Activated CD4-positive, CD25-positive, alpha-beta regulatory T cell treated with anti-CD3 and anti-CD28 coated beads, Interleukin-2, amount 50 U/mL, for 16 hours (primary cell): ENCODE data around the gene ADCYAP1R1.

Experiments
- DNase-seq: peaks from one replicate; pipeline ENCODE4 v3.0.0-alpha.2; 2020; ENCODE audit warnings: low read depth, low spot score

The ADCYAP1R1 gene

DNA sequence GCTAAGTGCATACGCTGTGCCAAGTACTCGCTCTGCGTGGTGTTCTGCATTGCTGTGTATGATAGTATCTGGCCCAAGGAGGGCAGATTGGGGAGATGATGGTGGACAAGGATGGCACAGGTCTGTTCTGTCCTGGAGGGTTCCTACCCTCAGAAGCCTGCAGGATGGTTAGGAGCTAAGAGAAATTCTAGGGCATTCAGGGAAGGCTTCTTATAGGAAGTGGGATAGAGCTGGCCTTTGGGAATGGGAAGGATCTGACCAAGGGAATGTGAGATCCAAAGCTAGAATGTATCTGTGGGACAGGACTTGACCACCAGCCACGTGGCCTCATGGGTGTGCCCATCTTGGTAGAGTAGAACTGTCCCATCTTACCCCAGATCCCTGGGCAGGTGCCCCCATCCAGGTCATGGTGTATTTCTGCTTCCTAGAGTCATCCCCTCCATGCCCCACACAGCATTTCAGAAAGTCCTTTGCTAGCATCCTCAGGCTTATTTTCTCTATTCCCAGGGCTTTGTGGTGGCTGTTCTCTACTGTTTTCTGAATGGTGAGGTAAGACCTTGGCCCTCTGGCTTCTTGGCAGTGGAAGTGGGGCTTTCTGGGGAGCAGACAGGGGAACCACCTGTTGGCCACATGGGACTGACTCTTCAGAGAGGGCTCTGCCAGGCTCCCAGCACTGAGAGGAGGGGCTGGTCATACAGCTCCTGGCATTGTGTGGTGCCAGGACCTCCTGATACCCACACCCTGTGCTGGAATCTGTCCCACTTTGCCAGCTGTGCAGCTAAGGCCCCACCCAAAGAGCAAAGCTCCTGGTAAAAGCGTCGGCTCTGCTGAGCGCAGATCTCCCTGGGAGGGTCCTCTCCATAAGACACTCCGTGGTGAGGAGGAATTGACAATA is 52.5 kb downstream of the ADCYAP1R1 start:
- DNase-seq, result no peak

DNA sequence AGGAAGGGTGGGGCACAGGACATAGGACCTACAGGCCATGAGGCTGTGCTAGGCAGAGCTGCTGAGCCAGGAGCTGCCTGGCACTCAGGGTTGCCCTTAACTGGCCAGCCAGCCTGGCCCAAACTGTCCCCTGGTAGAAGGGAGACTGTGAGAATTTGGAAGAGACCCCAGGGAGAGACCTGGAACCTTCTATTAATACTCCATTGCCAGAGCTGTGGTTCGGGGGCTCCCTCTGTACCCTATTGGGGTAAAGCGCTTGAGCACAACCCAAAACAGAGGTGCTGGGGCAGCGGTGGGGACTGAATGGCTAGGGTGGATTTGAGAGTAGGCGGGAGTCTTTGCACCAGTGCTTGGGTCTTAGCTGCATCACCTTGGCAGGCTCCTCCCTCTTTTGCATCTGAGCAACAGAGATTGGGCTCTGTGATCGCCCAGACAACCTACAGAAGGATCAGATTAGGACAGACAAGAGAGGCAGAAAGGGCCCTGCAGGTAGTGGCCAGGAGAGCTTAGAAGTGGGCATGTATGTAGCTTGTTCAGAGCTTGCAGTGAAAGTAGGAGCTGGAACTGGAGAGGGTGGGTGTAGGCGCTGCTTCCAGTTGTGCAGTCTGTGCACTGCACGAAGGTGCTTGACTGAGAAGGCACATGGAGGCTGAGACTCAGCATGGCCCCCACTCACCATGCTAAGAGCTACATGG is 53.3 kb downstream of the ADCYAP1R1 start:
- no peak for DNase-seq

DNA sequence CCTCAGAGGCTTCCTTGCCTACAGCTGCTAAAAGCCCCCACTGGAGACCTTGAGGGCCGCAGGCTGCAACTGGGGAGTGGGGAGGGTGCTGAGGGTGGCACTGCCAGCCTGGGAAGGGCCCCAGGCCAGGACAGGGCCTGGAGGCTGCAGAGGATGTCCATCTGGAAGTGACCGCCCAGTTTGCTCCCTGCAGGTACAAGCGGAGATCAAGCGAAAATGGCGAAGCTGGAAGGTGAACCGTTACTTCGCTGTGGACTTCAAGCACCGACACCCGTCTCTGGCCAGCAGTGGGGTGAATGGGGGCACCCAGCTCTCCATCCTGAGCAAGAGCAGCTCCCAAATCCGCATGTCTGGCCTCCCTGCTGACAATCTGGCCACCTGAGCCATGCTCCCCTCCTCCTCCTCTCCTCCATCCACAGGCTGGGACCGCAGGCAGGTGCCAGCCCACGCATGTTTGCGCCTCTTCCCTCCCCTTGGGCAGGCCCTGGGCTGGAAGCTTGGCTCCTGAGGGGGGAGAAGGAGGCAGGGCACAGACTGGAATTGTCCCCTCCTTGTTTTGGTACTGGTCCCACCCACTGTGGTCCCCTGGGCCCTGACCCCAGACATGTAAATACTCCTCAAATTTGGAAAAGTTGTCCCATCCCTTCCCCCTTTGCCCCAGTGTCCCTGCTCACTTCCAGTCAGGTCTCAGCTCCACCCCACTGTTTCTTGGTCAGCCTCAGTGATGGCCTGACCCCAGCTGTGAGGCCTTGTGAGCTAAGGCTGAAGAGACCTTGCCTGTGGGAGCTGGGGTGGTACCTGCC is 54.4 kb downstream of the ADCYAP1R1 start:
- no peak for DNase-seq

DNA sequence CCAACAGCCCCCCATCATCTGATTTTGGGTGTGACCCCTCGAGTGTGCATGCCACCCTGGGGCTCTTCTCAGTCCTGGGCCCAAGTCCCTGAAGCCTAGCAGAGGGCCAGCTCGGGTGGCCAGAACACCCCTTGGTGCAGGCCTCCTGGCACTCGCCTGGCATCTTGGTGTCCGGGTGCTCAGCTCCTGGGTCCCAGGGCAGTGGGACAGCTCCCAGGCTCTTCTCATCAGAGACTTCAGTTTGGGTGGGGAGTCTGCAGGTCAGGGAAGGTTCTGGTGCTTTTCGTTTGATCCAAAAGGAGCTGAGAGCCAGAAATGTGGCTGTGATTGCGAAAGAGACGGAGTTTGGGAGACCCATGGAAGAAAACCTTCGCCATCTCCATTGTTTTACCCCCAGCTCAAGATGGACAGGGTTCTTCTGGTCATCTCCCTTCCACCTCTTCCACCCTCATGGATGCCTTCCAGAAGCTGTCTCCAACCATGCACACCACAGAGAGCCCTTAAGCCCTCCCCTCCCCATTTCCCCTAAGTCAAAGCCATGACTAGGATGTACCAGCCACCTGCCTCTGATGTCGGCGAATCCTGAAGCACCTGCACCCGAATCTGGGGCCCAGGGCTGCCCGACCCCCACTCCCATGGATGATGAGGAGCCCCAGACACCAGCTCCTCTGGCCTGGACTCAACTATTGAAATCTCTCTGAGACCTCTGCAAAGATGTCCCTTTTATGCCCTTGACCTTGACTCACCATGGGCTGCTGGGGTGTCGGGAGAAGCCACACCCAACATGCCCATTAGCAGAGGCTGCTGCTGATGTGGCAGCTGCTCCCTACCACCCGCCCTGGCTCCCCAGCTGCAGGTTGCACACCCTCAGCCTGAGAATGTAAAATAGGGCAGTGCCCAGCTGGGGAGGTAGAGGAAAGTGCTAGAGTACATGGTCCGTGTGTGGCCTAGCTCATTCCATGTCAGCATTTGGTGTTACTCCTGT is 55.3 kb downstream of the ADCYAP1R1 start:
- no peak for DNase-seq

DNA sequence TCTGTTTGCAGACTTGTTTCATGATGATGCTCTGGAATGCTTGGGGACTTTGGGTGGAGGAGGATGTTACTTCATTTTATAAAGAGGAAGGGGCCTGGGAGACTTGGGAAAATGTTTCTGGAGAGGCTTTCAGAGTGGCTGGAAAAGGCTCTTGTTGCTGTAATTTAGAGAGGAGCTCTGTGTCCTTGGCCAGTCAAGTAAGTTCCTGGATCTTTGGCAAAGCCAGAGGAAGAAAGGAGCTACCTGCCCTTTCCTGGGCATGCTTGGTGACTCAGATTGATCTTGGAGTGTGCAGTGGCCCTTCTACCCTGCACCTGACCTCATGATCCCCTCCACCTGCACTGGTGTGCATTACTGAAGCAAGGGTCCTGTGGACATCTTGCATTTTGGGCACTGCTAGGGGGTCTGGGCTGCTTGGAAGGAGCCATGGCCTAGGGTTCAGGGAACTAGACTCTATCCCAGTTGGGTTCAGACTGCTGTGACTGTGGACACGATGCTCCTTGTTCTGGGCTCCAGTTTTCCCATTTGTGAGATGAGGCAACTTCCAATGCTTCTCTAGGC is 56.1 kb downstream of the ADCYAP1R1 start:
- DNase-seq, result no peak

DNA sequence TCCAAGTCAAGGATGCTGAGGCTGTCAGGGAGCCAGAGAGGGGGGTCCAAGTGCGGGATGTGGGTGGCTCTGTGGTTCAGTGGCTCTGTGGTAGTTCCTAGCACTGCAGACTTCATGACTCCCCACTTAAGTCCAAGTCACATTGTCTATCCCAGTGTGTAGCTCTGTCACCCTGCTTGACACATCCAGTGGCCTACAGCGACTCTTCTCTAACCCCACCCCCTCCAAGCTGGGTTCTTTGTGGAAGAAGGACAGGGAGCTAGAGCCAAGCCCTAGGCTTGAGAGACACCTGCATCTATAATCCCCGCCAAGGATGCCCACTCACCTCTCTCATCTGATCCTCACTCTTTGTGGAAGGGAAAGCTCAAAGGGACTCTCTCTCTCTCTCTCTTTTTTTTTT is 57.6 kb downstream of the ADCYAP1R1 start:
- no peak for DNase-seq

DNA sequence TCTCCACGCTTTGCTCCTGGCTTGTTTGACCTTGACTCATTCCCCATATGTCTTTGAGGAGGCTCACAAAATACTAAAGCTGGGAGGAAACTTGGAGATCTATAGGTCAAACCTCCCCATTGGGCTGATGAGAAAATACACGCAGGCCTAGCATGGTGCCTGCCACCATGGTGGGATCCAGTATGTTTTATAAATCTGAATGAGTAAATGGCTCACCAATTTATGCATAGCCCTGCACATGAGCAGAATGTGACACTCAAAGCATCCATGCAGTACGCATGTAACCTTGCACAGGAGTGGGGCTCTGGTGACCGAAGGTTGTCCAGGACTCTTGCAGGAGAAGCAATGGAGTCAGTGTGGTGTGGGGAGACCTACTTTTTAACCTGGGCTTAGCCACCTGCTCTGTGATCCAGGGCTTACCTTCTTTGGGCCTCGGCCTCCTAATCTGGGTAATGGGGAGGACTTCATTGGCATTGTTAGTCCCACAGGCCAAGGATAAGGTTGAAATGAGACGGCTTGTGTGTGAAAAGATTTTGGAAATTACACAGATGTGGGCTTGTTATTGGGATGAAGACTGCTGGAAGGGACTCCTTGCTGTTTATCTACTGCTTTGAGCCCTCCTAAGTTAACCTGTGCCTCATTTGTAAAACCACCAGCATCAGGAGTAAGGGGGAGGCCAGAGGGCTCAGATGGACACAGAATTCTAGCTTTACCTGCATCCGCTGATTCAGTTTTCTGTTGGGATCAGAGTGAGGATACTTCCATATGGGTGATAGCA is 58.4 kb downstream of the ADCYAP1R1 start:
- no peak for DNase-seq

DNA sequence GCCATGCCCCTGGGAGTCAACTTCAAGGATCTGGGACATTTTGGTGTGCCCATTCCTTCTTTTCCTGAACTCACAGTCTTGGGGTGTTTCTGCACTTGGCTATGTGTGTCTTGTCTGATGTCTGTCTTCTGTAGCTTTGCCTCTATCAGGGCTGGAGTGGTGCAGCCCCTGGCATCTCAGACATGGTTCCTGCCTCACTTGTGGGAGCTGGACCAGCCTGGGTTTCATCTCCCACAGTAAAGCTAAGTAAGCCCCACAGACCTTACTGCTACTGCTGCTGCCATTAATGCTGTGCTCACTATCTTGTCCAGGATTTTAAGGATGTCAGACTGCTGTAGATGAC is 59.0 kb downstream of the ADCYAP1R1 start:
- DNase-seq, result no peak

DNA sequence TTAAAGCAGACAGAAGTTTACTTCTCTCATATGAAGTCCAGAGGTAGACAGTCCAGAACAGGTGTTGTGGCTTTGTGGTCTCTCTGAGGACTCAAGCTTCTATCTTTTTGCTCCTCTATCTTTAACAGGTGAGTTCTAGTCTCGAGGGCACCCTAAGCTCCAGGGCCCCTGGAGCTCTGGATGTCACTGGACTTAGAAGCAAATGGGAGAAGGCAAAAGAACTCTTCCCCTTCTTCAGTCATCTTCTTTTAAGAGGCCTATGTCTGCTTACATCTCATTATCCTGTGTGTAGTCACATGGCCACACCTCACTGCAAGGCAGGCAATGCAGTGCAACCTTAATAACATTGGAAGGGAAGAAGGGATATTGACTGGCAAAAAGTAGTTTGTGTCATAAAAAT is 61.6 kb downstream of the ADCYAP1R1 start:
- DNase-seq, result no peak

DNA sequence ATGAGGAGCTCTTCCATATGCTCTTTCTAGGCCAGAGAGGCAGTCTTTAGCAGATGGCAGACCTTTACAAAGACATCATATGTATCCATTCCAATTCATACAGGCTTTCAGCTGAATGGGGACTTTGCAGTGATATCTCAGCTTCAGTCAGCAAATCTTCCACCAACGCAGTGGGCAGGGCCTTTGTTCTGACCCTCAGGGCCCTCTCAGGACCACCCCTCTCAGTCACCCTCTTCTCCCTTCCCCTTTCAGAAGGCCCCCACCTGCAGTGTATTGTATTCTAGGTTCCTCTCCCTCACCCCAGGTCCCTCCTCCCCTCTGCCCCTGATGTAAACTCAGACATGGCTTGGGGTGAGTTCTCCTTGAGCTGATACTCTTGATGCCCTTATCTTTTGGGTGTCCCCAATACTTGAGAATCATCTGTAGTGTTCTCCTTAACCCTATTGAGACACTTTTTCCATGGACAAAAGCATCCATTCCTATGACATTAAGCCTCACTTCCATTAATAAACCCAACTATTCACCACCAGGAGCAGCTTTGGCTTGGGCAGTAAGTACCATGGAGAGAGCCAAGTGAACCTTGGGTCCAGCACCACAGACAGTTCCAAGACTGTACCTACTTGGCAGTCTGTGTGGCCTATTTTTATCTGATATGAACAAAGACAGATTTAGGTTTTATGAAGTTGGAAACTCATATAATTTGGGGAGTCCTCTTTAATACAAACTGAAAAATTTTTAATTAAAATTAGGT is 62.7 kb downstream of the ADCYAP1R1 start:
- DNase-seq, result no peak

DNA sequence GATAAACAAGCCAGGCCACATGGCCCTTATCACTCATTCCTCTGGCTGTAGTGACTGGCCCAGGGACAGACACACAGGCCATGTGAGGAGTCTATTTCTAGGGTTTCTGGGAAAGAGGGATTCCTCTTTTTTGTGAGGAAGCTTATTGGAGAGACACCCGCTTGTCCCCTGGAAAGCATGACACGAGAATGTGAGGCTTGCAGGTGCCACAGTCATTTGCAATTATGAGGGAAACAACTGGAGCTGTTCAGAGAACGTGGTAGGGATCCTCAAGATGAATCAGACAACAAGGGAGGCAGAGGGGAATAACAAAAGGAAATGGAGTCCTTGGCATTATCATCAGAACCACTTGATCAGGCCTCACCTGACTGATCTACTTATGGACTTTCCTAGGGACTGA is 64.5 kb downstream of the ADCYAP1R1 start:
- no peak for DNase-seq

DNA sequence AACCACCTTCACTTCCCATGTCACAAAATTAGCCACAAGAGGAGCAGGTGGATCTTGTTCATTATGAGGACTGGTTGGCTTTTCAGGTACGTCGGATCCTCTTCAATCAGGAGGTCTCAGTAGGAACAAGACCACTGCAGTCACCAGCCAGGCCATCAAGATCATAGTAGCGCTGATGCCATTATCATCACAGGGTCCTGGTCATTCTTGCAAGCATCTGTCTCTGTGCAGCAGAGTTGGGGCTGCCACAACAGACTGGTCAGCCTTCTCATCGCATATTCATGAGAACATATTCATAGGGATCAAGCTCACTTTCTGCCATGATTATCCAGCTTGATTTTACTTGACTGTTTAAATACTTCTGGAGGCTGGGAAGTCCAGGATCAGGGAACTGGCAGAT is 67.1 kb downstream of the ADCYAP1R1 start:
- no peak for DNase-seq

DNA sequence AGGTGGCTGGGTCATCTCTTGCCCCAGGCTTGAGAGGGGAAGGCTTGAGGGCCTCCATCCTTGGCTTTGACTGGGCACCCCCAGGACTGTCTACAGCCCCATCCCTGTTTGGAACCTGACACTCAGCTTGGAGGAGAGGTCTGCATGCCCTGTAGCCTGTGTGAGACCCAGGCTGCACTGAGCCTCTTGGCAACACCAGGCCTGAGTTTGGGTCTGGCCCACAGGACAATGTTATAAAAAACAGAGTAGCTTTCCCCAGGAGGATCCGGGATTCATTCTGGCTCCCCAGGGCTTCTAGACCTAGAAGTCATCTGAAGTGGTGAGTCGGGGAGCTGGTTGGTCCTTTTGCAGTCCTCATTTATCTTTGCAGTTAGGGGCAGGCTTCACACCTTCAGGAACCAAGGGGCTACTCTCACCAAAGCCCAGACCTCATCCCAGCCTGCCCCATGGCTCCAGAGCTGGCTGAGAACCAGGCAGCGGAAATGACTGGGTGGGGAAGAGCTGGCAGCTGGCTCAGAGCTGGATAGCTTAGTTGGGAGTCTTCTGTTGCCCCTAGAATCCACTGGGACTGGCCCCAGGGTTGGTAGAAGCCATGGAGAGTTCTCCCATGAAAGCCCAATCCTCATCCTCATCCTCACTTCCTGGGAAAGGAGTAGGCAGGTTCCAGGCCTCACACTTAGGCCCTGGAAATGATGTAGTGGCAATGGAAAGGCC is 68.8 kb downstream of the ADCYAP1R1 start:
- no peak for DNase-seq

DNA sequence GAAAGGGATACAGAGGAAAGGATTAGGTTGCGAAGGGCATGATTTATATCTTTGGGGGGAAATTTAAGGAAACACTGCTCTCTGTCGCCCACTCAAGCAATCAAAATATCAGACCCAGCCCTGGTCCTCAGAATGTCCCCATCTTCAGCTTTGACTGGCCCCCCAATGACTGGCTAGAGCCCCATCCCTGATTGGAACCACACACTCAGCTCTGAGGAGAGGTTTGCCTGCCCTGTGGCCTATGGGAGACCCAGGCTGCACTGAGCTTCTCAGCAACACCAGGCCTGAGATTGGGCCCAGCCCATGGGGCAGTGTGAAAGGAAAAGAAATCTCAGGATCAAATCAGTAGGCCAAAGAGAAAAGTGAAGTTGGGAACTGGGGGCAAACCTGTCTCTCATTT is 69.5 kb downstream of the ADCYAP1R1 start:
- no peak for DNase-seq

DNA sequence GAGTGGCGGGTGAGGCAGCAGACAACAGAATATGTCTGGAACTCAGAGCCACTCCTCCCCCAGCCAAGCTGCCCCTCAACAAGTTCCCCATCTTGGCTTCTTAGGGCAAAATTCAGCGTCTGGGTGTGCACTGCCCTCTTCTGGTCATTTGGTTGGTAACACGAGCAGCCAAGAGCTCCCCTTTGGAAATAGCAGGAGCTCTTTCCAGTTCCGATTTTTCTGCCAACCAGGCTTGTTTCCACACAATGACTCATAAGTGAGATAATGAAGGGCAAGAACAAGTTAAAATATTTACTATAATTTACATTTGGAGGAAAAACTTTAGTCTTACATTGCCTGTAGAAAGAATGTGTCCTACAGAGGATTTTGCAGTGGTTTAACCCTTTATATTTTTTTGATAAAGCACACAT is 70.5 kb downstream of the ADCYAP1R1 start:
- no peak for DNase-seq

DNA sequence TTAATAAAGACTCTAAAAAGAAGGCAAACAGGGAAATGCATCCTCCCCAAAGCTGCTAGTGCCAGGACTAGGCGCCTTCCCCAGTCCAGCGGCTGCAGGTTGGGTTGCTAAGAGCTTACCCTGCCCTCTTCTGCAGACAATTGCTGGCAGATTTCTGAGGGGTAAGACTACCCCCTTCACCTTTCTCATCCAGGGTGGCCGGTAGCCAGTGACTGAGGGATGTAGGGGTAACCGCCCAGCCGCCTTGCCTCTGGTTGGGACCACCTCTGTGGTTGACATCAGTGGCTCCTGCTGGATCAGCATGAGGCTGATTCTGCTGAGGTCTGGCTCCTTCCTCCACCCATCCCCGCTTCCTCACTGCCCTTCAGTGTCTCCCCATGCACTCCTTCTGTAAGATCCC is 71.2 kb downstream of the ADCYAP1R1 start:
- no peak for DNase-seq

DNA sequence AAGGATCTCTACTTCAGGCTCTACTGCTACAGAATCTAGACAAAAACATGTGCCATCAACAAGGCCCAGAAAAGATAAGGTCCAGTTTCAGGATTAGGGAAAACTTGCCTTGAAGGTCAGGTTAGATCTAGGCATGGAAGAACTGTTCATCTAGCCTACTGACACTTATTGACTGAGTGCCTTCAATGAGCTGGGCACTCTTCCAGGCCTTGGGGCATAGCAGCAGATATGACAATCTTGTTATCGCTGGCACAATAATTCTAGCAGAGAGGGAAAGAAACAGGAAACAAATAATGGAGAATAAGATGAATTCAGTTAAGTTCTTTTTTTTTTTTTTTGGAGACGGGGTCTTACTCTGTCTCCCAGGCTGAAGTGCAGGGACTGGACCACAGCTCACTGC is 71.6 kb downstream of the ADCYAP1R1 start:
- DNase-seq, result no peak

DNA sequence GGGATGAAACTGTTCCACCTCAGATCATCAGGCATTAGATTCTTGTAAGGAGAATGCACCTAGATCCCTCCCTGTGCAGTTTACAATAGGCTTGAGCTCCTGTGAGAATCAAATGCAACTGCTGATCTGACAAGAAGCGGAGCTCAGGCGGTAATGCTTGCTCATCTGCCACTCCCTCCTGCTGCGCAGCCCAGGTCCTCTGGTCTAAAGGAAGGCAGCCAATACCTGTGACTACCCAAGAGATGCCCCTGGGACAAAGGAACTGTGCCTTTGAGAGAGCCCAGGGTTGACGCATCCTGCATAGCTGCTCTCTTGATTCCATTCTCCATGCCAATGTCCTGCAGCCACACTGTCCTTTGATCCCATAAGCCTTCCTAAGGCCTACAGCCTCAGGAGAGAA is 73.1 kb downstream of the ADCYAP1R1 start:
- no peak for DNase-seq

DNA sequence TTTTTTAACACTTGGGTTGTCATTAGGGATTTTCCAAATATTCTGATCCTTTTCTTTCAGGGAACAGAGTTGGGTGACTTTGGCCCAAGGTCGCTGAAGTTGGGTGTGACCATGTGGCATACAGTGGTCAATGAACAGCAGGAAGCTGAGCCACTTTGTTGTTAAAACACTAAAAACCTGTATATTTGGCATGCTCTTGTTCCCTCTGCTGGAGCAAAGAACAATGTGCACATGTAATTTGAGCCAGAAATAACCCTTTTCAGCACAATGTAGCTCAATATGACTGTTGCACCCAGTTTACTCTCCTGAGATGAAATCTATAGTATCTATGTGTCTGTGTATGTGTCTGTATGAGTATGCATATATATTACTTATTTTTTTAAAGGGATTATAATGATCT is 74.9 kb downstream of the ADCYAP1R1 start:
- no peak for DNase-seq
